Measurements from ENCODE around the gene ACAP2.

- TF ChIP-seq CTCF (IDR thresholded peaks at IDR 0.05) (no peak), SIN3A (IDR thresholded peaks at IDR 0.05; ENCODE audit: borderline replicate concordance, insufficient read depth, low read depth, low read length) (no peak), POLR2AphosphoS5 (IDR thresholded peaks at IDR 0.05; ENCODE audit: low read depth, low read length) (no peak), REST (IDR thresholded peaks at IDR 0.05; ENCODE audit: insufficient read depth in 1 of 2, low read depth in 2 of 2, low read length in 1 of 2) (no peak), TCF7L2 (IDR thresholded peaks at IDR 0.05; ENCODE audit: low read depth, low read length) (no peak)
These were observed 201.9 kb downstream of the ACAP2 start for GRCh38 chr3:195240939-195241338.
